Stomach (tissue), 9 donors: ENCODE measurements around the gene SLC26A2. TPM values are rescaled to one million over a fixed set of nuclear protein-coding genes. Genes with fewer than 3 reads are reported as not detected.

ENCODE experiments used
- DNase-seq, 2 donors: peaks; one replicate each; pipeline versions ENCODE4 v3.0.0 to v3.0.0-alpha.2; 2013 to 2019
- H3K27ac ChIP-seq, 5 donors: fragments of 200-600 bp in 4 of 5; sonication (generic) in 4 of 5; one replicate each; pipeline ENCODE4 v1.5.1; 2013 to 2019; ENCODE audit warnings: mild to moderate bottlenecking in 1 of 5, moderate library complexity in 1 of 5
- H3K27me3 ChIP-seq, 3 donors: fragments of 200-600 bp; sonication (generic); one replicate each; pipeline ENCODE4 v1.5.1; 2017 to 2019; ENCODE audit warnings: mixed run types in 1 of 3
- H3K36me3 ChIP-seq, 4 donors: fragments of 200-600 bp; sonication (generic); 1 replicate in 3 of 4; 2 replicates in 1 of 4; pipeline ENCODE4 v1.5.1; 2016 to 2019
- H3K4me1 ChIP-seq, 4 donors: fragments of 200-600 bp; sonication (generic); one replicate each; pipeline ENCODE4 v1.5.1; 2016 to 2019
- H3K4me3 ChIP-seq, 4 donors: fragments of 200-600 bp; sonication (generic) in 3 of 4; one replicate each; pipeline ENCODE4 v1.5.1; 2016 to 2019; ENCODE audit warnings: mild to moderate bottlenecking in 1 of 4
- H3K9me3 ChIP-seq, 4 donors: fragments of 200-600 bp; sonication (generic); one replicate each; pipeline ENCODE4 v1.5.1; 2016 to 2019
- EP300 ChIP-seq: sonication (generic); formaldehyde crosslinking; IDR thresholded peaks from one replicate; pipeline ENCODE4 v1.6.1; 2017; ENCODE audit warnings: antibody characterized with exemption
- POLR2A ChIP-seq, 4 donors: fragments of 450-650 bp; IDR thresholded peaks; one replicate each; pipeline ENCODE4 v1.6.1; 2016; ENCODE audit warnings: antibody characterized with exemption in 4 of 4, control low read depth in 2 of 4, mild to moderate bottlenecking in 1 of 4, moderate library complexity in 1 of 4
- POLR2AphosphoS5 ChIP-seq, 3 donors: sonication (generic); formaldehyde crosslinking; IDR thresholded peaks; one replicate each; pipeline ENCODE4 v1.6.1; 2016; ENCODE audit warnings: antibody characterized with exemption in 3 of 3
- WGBS, 5 donors: extraction: QIAGEN DNeasy Blood & Tissue Kit in 3 of 5; methylation state at CpG; one replicate each; pipeline versions ENCODE4 v1.1.5 to v1.1.7; 2013 to 2018; 5-methylcytosine and 5-hydroxymethylcytosine counted together
- intact Hi-C: fragments of 100-400 bp; cut with DNase I; formaldehyde crosslinking; loops from one replicate; pipeline ENCODE4 v1.15.1; 2023; ENCODE audit warnings: low total_unique reads
- polyA plus RNA-seq, 3 donors: library from polyadenylated mRNA; stranded (reverse); fragments of 200-250 nt; gene quantifications; one replicate each; pipeline ENCODE4 v1.2.3, GENCODE V29; 2013
- total RNA-seq, 5 donors: library from RNA; depleted of rRNA; stranded (reverse); fragments of >200 nt; gene quantifications; one replicate each; pipeline versions ENCODE4 v1.1.0 to v1.2.3, GENCODE V29; 2014 to 2016
- TF ChIP-seq, protein P1 (sequence below), 7 experiments: fragments of 450-650 bp in 4 of 7; fragments of 200-600 bp in 3 of 7; sonication (generic) in 3 of 7; IDR thresholded peaks; one replicate each; pipeline ENCODE4 v1.5.1; 2016 to 2019; ENCODE audit warnings: antibody characterized with exemption in 7 of 7, control low read depth in 2 of 7, mild to moderate bottlenecking in 1 of 7
- donor health status: healthy with polysubstance abuse.
- donor health status: Bipolar disorder and iron deficiency.
- donor health status: healthy.

SLC26A2 gene
- total and polyA plus RNA-seq, 8 donors: 0.81 to 135 (median 7.5) TPM

DNA sequence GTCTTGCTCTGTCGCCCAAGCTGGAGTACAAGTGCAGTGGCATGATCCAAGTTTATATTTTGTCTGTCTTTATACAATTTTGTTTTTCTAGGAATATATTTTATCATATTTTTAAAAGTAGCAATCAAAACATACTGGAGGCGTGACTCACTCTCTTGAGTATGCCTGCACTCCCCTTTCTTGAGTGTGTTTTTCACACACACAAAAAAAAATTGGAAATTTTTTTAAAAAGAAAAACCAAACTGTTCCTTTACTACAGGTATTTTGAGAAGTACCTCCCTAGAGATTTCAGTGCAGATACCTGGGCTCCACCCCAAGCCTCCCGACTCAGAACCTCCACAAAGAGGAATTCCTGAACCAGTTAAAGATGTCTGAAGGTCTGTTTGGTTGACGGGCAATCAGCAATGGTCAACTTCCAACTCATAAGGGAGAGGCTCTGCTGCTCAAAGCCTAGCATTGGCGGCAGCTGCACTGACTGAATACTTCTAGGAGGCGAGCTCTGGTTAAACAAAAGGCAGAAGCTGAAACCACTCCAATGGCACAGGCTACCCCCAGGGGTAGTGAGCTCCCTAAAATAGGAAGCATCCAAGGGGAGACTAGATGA lies 43.4 kb upstream of the SLC26A2 start:
- Histone ChIP-seq H3K27me3 (no peaks in the 10 kb centered on the region), H3K9me3 (no peaks in the 10 kb centered on the region), H3K4me1 (peaks cover 0 to 5% (median 0%) of the 10 kb centered on the region in 4 donors), H3K4me3 (no peak overlapping the region), H3K36me3 (no peaks in the 10 kb centered on the region), H3K27ac (no peak overlapping the region)
- intact Hi-C loops: no loop called here
- WGBS, 5 donors: 74 to 84% (median 79%) methylated on average over 6 of the region's 6 CpGs
- TF ChIP-seq, protein P1, sequence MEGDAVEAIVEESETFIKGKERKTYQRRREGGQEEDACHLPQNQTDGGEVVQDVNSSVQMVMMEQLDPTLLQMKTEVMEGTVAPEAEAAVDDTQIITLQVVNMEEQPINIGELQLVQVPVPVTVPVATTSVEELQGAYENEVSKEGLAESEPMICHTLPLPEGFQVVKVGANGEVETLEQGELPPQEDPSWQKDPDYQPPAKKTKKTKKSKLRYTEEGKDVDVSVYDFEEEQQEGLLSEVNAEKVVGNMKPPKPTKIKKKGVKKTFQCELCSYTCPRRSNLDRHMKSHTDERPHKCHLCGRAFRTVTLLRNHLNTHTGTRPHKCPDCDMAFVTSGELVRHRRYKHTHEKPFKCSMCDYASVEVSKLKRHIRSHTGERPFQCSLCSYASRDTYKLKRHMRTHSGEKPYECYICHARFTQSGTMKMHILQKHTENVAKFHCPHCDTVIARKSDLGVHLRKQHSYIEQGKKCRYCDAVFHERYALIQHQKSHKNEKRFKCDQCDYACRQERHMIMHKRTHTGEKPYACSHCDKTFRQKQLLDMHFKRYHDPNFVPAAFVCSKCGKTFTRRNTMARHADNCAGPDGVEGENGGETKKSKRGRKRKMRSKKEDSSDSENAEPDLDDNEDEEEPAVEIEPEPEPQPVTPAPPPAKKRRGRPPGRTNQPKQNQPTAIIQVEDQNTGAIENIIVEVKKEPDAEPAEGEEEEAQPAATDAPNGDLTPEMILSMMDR (IDR thresholded peaks at IDR 0.05): no peak
- TF ChIP-seq POLR2A (IDR thresholded peaks at IDR 0.05) (no peak), EP300 (no peak), POLR2AphosphoS5 (IDR thresholded peaks at IDR 0.05) (no peak)
- DNase-seq: no peak

DNA sequence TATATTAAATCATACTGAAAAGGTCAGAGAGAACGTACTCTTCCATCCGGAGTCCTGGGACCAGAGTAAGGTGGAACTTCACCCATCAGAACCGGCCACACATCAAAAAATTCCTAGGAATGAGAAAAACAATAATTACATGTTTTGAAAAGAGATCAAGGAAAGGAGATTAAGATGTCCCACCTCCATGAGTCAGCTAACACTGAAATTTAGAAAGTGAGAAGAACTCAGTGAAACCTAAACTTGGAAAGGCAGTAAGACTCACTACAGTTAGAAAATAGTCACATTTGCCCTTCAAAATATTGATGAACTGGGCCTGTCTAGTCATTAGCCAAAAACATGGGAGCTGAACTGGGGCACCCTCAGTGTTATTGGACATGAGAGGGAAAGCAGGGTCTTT lies 39.0 kb upstream of the SLC26A2 start:
- Histone ChIP-seq H3K4me3 (no peak overlapping the region), H3K4me1 (no peaks in the 10 kb centered on the region), H3K36me3 (no peaks in the 10 kb centered on the region), H3K27me3 (no peaks in the 10 kb centered on the region), H3K9me3 (no peaks in the 10 kb centered on the region), H3K27ac (no peak overlapping the region)
- TF ChIP-seq POLR2A (IDR thresholded peaks at IDR 0.05) (no peak), EP300 (no peak), POLR2AphosphoS5 (IDR thresholded peaks at IDR 0.05) (no peak)
- TF ChIP-seq, protein P1 (IDR thresholded peaks at IDR 0.05): no peak
- DNase-seq: no peak
- intact Hi-C loops: no loop called here
- WGBS, 5 donors: 90 to 97% (median 93%) methylated on average over 3 of the region's 3 CpGs

DNA sequence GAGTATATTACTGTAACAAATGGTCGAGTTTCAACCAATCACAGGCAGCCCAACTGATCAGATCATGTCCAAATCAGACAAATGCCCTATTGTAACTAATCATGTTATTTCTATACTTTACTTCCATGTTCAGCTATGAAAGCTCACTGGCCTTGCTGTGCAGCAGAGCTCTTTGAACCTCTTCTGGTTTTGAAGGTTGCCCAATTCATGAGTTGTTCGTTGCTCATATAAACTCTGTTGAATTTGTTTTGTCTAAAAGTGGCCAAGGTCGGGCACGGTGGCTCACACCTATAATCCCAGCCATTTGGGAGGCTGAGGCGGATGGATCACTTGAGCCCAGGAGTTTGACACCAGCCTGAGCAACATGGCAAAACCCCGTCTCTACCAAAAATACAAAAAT lies 37.6 kb upstream of the SLC26A2 start:
- Histone ChIP-seq H3K27me3 (no peaks in the 10 kb centered on the region), H3K27ac (no peak overlapping the region), H3K9me3 (no peaks in the 10 kb centered on the region), H3K36me3 (no peaks in the 10 kb centered on the region), H3K4me1 (no peaks in the 10 kb centered on the region), H3K4me3 (no peak overlapping the region)
- intact Hi-C loops: no loop called here
- TF ChIP-seq POLR2A (IDR thresholded peaks at IDR 0.05) (no peak), POLR2AphosphoS5 (IDR thresholded peaks at IDR 0.05) (no peak), EP300 (no peak)
- TF ChIP-seq, protein P1 (IDR thresholded peaks at IDR 0.05): no peak
- 78 to 89% (median 84%) methylated on average over 6 of the region's 6 CpGs for WGBS, 5 donors
- no peak for DNase-seq

DNA sequence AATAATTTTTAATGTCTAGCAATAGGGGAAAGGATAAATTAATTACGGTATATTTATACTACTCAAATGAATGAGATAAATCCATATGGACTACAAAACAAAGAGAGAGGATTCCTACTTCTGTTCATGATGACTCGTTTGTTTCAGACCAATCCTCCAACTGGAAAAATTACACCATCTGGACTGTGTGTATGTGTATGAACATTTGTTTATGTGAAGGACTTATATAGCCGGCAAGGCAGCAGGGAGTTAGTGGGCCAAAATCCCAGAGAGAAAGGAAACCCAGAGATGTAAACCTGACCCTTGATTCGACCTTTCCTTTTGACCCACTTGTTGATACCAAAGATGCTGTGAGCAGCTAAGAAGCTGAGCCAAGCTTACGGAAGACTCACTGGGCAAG lies 36.1 kb upstream of the SLC26A2 start:
- TF ChIP-seq EP300 (no peak), POLR2A (IDR thresholded peaks at IDR 0.05) (no peak), POLR2AphosphoS5 (IDR thresholded peaks at IDR 0.05) (no peak)
- TF ChIP-seq, protein P1 (IDR thresholded peaks at IDR 0.05): no peak
- intact Hi-C loops: no loop called here
- H3K4me3 ChIP-seq: no peak overlapping the region
- no peaks in the 10 kb centered on the region for H3K4me1 ChIP-seq
- H3K9me3 ChIP-seq: no peaks in the 10 kb centered on the region
- H3K27me3 ChIP-seq: no peaks in the 10 kb centered on the region
- DNase-seq: peak in 1 of 2 donors; percentile 40
- no peaks in the 10 kb centered on the region for H3K36me3 ChIP-seq
- H3K27ac ChIP-seq: no peak overlapping the region
- WGBS, 5 donors: 72 to 85% (median 84%) methylated on average over 5 of the region's 5 CpGs
